DND-41 (cell line): ENCODE results near the gene PCSK4.

Experiments used
- ATAC-seq: fragments of 200-7000 bp; cut with Tn5 transposase; 3 replicates; pipeline ENCODE4 v1.9.1; 2021; ENCODE audit warnings: low read depth; ENCODE audit not compliant: insufficient read depth
- DNase-seq: peaks from one replicate; pipeline ENCODE4 v3.0.0-alpha.2; 2020
- H2AFZ ChIP-seq: 2 replicates; pipeline ENCODE4 v1.6.0; 2012; ENCODE audit warnings: low read depth, low read length
- H3K27ac ChIP-seq: 2 replicates; pipeline ENCODE4 v1.5.1; 2012; ENCODE audit warnings: low read length, inconsistent platforms
- H3K27me3 ChIP-seq: fragments of 200-600 bp; sonication (generic); 2 replicates; pipeline ENCODE4 v1.6.0; 2012; ENCODE audit warnings: low read length, mild to moderate bottlenecking, inconsistent platforms; ENCODE audit not compliant: insufficient read depth, poor library complexity
- H3K36me3 ChIP-seq: 2 replicates; pipeline ENCODE4 v1.5.1; 2012; ENCODE audit warnings: low read length, inconsistent platforms; ENCODE audit not compliant: insufficient read depth
- H3K4me1 ChIP-seq: 2 replicates; pipeline ENCODE4 v1.5.1; 2012; ENCODE audit warnings: mild to moderate bottlenecking, low read length; ENCODE audit not compliant: insufficient read depth
- H3K4me2 ChIP-seq: 2 replicates; pipeline ENCODE4 v1.6.0; 2012; ENCODE audit warnings: mild to moderate bottlenecking, moderate library complexity, low read length, inconsistent platforms; ENCODE audit not compliant: insufficient read depth
- H3K4me3 ChIP-seq, 2 experiments: fragments of 200-600 bp in 1 of 2; shearing (Covaris generic) in 1 of 2; 2 replicates each; pipeline ENCODE4 v1.5.1; 2012 to 2016; ENCODE audit warnings: inconsistent platforms in 2 of 2, low read length in 2 of 2, mild to moderate bottlenecking in 2 of 2, low read depth in 1 of 2, moderate library complexity in 1 of 2
- H3K79me2 ChIP-seq: 2 replicates; pipeline ENCODE4 v1.6.0; 2012; ENCODE audit warnings: low read length, inconsistent platforms; ENCODE audit not compliant: insufficient read depth
- H3K9ac ChIP-seq: 2 replicates; pipeline ENCODE4 v1.6.0; 2012; ENCODE audit warnings: low read depth, mild to moderate bottlenecking, inconsistent platforms, low read length, moderate library complexity
- H3K9me3 ChIP-seq: 2 replicates; pipeline ENCODE4 v1.5.1; 2012; ENCODE audit warnings: low read length, moderate library complexity, mild to moderate bottlenecking, inconsistent platforms; ENCODE audit not compliant: insufficient read depth, severe bottlenecking
- H4K20me1 ChIP-seq: 2 replicates; pipeline ENCODE4 v1.6.0; 2012; ENCODE audit warnings: low read length; ENCODE audit not compliant: insufficient read depth
- EZH2 ChIP-seq: IDR thresholded peaks from 3 replicates; pipeline ENCODE4 v1.6.1; 2012; ENCODE audit warnings: borderline replicate concordance, low read depth, mild to moderate bottlenecking, moderate library complexity, low read length, inconsistent platforms; ENCODE audit not compliant: severe bottlenecking
- TF ChIP-seq, protein P1 (sequence below): IDR thresholded peaks from 2 replicates; pipeline ENCODE4 v1.5.1; 2012; ENCODE audit warnings: borderline replicate concordance, low read length, moderate library complexity, mild to moderate bottlenecking; ENCODE audit not compliant: poor library complexity, severe bottlenecking; ENCODE audit errors: extremely low read depth

PCSK4 gene

DNA sequence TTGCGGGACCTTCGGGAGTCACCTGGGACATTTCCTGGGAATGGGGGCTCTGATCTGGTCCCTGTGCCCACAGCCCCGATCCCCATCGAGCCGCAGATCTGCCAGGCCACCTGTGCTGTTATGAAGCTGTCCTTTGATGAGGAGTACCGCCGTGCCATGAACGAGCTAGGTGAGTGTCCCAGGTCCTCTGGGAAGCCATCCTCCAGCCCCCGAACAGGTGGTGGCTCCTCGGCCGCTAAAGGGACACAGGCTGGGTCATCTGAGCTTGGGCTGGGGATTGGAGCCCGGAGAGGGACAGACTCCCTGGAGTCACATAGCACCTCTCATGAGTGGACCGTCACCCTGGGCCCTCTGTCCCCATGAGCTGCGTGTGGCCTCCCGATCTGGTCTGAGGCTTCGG is 32.3 kb downstream of the PCSK4 start:
- ATAC-seq (no peak), DNase-seq (no peak)
- Histone ChIP-seq H2AFZ (no peak overlapping the region), H4K20me1 (peaks cover 27% of the 10 kb centered on the region), H3K9me3 (no peaks in the 10 kb centered on the region), H3K4me1 (peaks cover 15% of the 10 kb centered on the region), H3K27me3 (no peaks in the 10 kb centered on the region), H3K36me3 (peaks cover 13% of the 10 kb centered on the region), H3K79me2 (no peaks in the 10 kb centered on the region), H3K27ac (no peak overlapping the region), H3K9ac (no peak overlapping the region), H3K4me3 (no peak overlapping the region), H3K4me2 (no peak overlapping the region)
- TF ChIP-seq, protein P1, sequence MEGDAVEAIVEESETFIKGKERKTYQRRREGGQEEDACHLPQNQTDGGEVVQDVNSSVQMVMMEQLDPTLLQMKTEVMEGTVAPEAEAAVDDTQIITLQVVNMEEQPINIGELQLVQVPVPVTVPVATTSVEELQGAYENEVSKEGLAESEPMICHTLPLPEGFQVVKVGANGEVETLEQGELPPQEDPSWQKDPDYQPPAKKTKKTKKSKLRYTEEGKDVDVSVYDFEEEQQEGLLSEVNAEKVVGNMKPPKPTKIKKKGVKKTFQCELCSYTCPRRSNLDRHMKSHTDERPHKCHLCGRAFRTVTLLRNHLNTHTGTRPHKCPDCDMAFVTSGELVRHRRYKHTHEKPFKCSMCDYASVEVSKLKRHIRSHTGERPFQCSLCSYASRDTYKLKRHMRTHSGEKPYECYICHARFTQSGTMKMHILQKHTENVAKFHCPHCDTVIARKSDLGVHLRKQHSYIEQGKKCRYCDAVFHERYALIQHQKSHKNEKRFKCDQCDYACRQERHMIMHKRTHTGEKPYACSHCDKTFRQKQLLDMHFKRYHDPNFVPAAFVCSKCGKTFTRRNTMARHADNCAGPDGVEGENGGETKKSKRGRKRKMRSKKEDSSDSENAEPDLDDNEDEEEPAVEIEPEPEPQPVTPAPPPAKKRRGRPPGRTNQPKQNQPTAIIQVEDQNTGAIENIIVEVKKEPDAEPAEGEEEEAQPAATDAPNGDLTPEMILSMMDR: no peak
- TF ChIP-seq EZH2: no peak

DNA sequence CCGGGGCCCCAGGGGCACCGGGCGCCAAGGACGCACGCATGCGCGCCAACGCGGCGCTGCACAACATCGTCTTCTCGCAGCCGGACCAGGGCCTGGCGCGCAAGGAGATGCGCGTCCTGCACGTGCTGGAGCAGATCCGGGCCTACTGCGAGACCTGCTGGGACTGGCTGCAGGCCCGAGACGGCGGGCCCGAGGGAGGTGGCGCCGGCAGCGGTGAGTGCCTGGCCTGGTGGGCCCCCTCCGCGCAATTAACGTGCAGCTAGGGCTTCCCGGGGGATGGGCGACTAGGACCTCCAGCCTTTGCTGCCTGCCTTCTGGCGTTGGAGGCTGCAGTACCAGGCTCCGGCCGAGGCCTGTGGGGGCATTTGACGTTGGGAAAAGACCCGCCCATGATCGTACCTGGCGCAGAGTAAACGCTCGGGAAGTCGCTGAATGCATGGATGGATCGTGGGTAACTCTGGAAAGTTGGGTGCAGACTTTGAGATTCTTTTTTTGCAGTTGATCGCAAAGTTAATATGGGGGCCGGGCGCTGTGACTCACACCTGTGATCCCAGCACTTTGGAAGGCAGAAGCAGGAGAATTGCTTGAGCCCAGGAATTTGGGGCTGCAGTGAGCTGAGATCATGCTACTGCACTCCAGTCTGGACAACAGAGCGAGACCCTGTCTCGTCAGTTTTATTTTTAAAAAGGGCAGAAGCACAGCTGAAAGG is 33.0 kb downstream of the PCSK4 start:
- H3K9ac ChIP-seq: no peak overlapping the region
- no peaks in the 10 kb centered on the region for H3K9me3 ChIP-seq
- no peak for TF ChIP-seq EZH2
- TF ChIP-seq, protein P1: no peak
- H3K4me3 ChIP-seq: no peak overlapping the region
- H2AFZ ChIP-seq: no peak overlapping the region
- peaks cover 13% of the 10 kb centered on the region for H3K36me3 ChIP-seq
- H3K27ac ChIP-seq: no peak overlapping the region
- no peak overlapping the region for H3K4me2 ChIP-seq
- H3K27me3 ChIP-seq: no peaks in the 10 kb centered on the region
- peaks cover 15% of the 10 kb centered on the region for H3K4me1 ChIP-seq
- ATAC-seq: no peak
- peaks cover 33% of the 10 kb centered on the region for H4K20me1 ChIP-seq
- H3K79me2 ChIP-seq: no peaks in the 10 kb centered on the region
- DNase-seq: no peak

DNA sequence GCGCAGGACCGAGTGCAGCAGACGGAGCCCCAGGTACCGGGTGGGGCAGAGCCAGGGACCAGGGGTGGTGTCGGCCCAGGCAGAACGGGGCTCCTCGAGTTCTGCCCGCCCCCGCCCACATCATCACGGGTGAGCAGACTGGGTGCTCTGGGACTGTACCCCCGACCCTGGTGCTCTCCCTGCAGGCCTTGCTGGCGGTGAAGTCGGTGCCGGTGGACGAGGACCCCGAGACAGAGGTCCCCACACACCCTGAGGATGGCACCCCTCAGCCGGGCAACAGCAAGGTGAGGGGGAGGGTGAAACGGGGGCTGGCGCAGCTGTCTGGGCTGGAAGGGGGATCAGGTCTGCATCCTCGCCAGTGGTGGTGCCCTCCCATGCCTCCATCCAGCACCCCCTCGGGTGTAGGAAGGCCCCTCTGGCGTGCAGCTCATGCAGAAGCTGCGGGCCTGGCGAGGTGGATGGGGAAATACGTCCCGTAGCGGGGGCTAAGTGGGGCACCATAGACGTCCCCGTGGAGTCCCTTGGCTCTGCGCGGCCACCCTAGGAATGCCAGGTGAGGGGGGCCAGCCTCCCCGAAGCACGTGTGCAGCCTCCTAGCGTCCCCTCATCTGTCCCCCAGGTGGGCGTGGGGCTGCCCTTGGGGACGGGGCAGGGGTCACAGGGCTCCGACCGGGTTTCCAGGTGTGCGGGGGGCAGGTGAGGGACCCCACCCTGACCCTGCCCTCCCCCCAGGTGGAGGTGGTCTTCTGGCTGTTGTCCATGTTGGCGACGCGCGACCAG is 33.8 kb downstream of the PCSK4 start:
- H3K4me2 ChIP-seq: peak overlapping the region; percentile 41; the same call in 1 of the 2 replicates
- H3K79me2 ChIP-seq: no peaks in the 10 kb centered on the region
- no peak overlapping the region for H3K27ac ChIP-seq
- H2AFZ ChIP-seq: no peak overlapping the region
- H3K27me3 ChIP-seq: no peaks in the 10 kb centered on the region
- H3K4me3 ChIP-seq: no peak overlapping the region
- no peaks in the 10 kb centered on the region for H3K9me3 ChIP-seq
- TF ChIP-seq EZH2: no peak
- TF ChIP-seq, protein P1: no peak
- DNase-seq (no peak), ATAC-seq (no peak)
- peaks cover 13% of the 10 kb centered on the region for H3K36me3 ChIP-seq
- H4K20me1 ChIP-seq: peaks cover 34% of the 10 kb centered on the region
- H3K9ac ChIP-seq: no peak overlapping the region
- peaks cover 15% of the 10 kb centered on the region for H3K4me1 ChIP-seq
